ENCODE results near the gene PRH1.

PRH1 gene

DNA sequence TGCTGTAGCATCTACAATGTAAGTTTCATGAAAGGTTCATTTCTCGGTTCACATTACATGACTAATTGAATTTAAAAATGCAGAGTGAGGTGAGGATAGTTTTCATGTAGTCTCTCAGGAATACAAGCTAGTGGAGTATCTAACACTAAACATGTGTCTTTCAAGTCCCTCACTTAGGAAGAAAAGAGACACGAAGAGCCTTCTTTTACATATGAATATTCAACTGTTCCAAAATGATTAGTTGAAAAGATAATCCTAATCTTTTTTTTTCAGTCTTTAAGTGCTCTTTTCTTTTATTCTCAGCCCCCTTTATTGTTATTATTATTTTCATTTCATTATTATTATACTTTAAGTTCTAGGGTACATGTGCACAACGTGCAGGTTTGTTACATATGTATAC, 45.6 kb downstream of the PRH1 start:
- DNase-seq (ENCODE audit: low spot score): no peak

Data from CD4-positive, alpha-beta T cell treated with Interleukin-15 for 4 hours (primary cell).